ENCODE results near the gene ZGPAT. TPM values are rescaled to one million over a fixed set of nuclear protein-coding genes. Genes with fewer than 3 reads are reported as not detected.
A peak's percentile ranks its signal among the peaks of the same experiment; 100 is the strongest.

The ZGPAT gene
- total RNA-seq, 1 experiment from 2014 or later: 27.6 TPM

DNA sequence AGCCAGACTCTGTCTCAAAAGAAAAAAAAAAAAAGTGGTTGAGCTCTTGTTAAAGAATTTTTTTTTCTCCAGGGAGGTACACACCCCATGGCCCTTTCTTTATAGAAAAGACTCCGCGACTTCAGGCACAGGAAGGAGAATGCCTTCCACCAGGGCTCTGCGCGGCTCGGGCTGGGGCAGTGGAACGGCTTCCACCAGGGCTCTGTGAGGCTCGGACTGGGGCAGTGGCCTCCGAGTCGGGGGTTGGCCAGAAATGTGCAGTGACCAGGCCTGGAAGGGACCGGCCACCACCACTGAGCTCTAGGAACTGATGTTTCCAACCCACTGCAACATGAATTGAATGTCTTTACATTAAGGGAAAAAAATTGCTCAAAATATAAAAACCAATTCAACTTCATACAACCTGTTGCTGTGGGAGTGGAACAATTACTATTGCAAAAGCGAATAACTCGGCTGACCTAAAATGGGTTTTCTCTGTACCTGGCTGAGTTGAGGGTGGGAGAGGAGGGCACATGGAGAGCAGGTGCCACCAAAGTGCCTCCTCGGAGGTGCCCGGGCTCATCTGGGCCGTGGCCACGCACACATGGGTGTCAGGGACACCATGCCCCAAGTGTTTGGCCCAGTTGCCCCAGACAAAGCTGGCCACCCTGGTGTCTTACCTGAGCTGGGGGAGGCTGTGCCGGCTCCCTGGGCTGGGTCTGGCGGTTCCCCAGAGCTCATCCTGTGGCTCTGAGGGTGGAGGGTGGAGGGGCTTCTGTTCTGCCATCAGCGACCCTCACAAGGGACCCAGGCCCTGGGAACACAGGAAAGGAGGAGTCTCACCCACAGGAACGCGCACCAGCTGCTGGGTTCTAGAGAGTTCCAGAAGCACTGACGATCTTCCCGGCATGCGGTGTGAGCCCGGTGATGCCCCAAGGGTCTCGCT lies 61.0 kb downstream of the ZGPAT start:
- Histone ChIP-seq H3K27me3 (ENCODE audit: insufficient read depth, low read length) (no peaks in the 10 kb centered on the region), H2BK12ac (ENCODE audit: insufficient read length, low read depth, low read length) (no peak overlapping the region), H3K4me1 (ENCODE audit: insufficient read depth, low read length) (no peaks in the 10 kb centered on the region), H4K91ac (ENCODE audit: insufficient read length, low read depth, low read length) (no peak overlapping the region), H3K4ac (ENCODE audit: low read depth, low read length) (no peak overlapping the region), H3K56ac (ENCODE audit: insufficient read length, low read depth, low read length) (no peak overlapping the region), H3K79me1 (ENCODE audit: insufficient read depth, low read depth, low read length, poor library complexity, severe bottlenecking) (no peaks in the 10 kb centered on the region), H4K5ac (ENCODE audit: insufficient read length, low read depth, low read length) (no peak overlapping the region), H3K9ac (ENCODE audit: extremely low read depth, insufficient read length, low read length) (no peak overlapping the region), H3K14ac (ENCODE audit: insufficient read depth, low read length) (no peak overlapping the region; the same call in 1 of the 2 replicates), H3K23me2 (ENCODE audit: insufficient read length, low read depth, low read length, poor library complexity, severe bottlenecking) (no peaks in the 10 kb centered on the region), H3K79me2 (ENCODE audit: insufficient read depth, low read length) (no peaks in the 10 kb centered on the region), H2BK20ac (ENCODE audit: low read depth, low read length, poor library complexity, severe bottlenecking) (no peak overlapping the region), H3T11ph (ENCODE audit: low read length) (no peak overlapping the region), H2AFZ (ENCODE audit: low read length) (no peak overlapping the region), H2BK5ac (ENCODE audit: insufficient read length, low read length) (no peak overlapping the region), H4K8ac (replicated peaks; ENCODE audit: insufficient read length, low read depth, low read length) (no peak overlapping the region), H2BK15ac (ENCODE audit: low read depth, low read length) (no peak overlapping the region), H3K9me3 (ENCODE audit: control insufficient read depth, low read depth, low read length) (no peaks in the 10 kb centered on the region), H3K18ac (ENCODE audit: insufficient read length, low read depth, low read length) (no peak overlapping the region), H3K23ac (ENCODE audit: insufficient read length, low read depth, low read length) (no peak overlapping the region), H2BK120ac (ENCODE audit: low read depth, low read length, poor library complexity, severe bottlenecking) (no peak overlapping the region), H2AK5ac (ENCODE audit: insufficient read length, low read length) (no peak overlapping the region), H4K20me1 (ENCODE audit: control insufficient read depth, insufficient read depth, insufficient read length) (no peaks in the 10 kb centered on the region), H3K27ac (ENCODE audit: insufficient read length, low read depth, low read length) (no peak overlapping the region), H3K4me2 (ENCODE audit: insufficient read depth, insufficient read length, low read length) (no peak overlapping the region)
- WGBS (ENCODE audit: extremely low coverage, insufficient read length, low lambda C conversion rate): no CpG with 5 or more reads among the region's 26 CpGs
- H3K4me3 Mint-ChIP-seq: no peak overlapping the region
- H3K27me3 Mint-ChIP-seq (ENCODE audit: low read depth): no peaks in the 10 kb centered on the region; the same call in 1 of the 2 replicates
- peak; percentile 21 for DNase-seq
- no peaks in the 10 kb centered on the region for H3K4me1 Mint-ChIP-seq
- no peaks in the 10 kb centered on the region for H3K9me3 Mint-ChIP-seq
- peaks cover 1 to 38% (median 28%) of the 10 kb centered on the region in 3 experiments; a peak in 5 of 7 replicates for H3K36me3 Mint-ChIP-seq (ENCODE audit: insufficient read depth in 1 of 3, low read depth in 3 of 3)
- peak overlapping the region in 1 of 3 experiments; percentile 57; a peak in 1 of 7 replicates for H3K27ac Mint-ChIP-seq
- TF ChIP-seq, protein P1, sequence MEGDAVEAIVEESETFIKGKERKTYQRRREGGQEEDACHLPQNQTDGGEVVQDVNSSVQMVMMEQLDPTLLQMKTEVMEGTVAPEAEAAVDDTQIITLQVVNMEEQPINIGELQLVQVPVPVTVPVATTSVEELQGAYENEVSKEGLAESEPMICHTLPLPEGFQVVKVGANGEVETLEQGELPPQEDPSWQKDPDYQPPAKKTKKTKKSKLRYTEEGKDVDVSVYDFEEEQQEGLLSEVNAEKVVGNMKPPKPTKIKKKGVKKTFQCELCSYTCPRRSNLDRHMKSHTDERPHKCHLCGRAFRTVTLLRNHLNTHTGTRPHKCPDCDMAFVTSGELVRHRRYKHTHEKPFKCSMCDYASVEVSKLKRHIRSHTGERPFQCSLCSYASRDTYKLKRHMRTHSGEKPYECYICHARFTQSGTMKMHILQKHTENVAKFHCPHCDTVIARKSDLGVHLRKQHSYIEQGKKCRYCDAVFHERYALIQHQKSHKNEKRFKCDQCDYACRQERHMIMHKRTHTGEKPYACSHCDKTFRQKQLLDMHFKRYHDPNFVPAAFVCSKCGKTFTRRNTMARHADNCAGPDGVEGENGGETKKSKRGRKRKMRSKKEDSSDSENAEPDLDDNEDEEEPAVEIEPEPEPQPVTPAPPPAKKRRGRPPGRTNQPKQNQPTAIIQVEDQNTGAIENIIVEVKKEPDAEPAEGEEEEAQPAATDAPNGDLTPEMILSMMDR (conservative IDR thresholded peaks at IDR 0.05): no peak

Data from H9 (cell line).